Nephron progenitor cell (in vitro differentiated cells): ENCODE measurements around the gene KCNQ1.

ENCODE experiments used
- DNase-seq: peaks from one replicate; pipeline ENCODE4 v3.0.0; 2021
- H3K27ac Mint-ChIP-seq: 2 replicates; pipeline ENCODE4 v1.8.0; 2021; ENCODE audit warnings: mild to moderate bottlenecking, moderate library complexity, mixed read lengths
- H3K27me3 Mint-ChIP-seq: 2 replicates; pipeline ENCODE4 v1.8.0; 2021; ENCODE audit warnings: mild to moderate bottlenecking, low read depth, mixed read lengths; ENCODE audit not compliant: poor library complexity
- H3K36me3 Mint-ChIP-seq: 2 replicates; pipeline ENCODE4 v1.8.0; 2021; ENCODE audit warnings: low read depth, mixed read lengths
- H3K4me1 Mint-ChIP-seq: 2 replicates; pipeline ENCODE4 v1.8.0; 2021; ENCODE audit warnings: mixed read lengths
- H3K4me3 Mint-ChIP-seq: 2 replicates; pipeline ENCODE4 v1.8.0; 2021; ENCODE audit warnings: mild to moderate bottlenecking, moderate library complexity, mixed read lengths
- H3K9me3 Mint-ChIP-seq: 2 replicates; pipeline ENCODE4 v1.8.0; 2021; ENCODE audit warnings: mild to moderate bottlenecking, moderate library complexity, mixed read lengths
- CTCF ChIP-seq: fragments of 200-600 bp; sonication (generic); IDR thresholded peaks from 2 replicates; pipeline ENCODE4 v1.5.0; 2021; ENCODE audit warnings: antibody characterized with exemption

The KCNQ1 gene

GRCh38 chr11:2750101-2750681, 305.4 kb downstream of the KCNQ1 start:
- Mint-ChIP-seq H3K4me3 (no peak overlapping the region), H3K27me3 (peaks cover 18% of the 10 kb centered on the region), H3K4me1 (peaks cover 64% of the 10 kb centered on the region), H3K9me3 (peaks cover 16% of the 10 kb centered on the region), H3K36me3 (peaks cover 6% of the 10 kb centered on the region), H3K27ac (peak overlapping the region; percentile 83)
- no peak for DNase-seq
- no peak for TF ChIP-seq CTCF

GRCh38 chr11:2750682-2751522, 306.1 kb downstream of the KCNQ1 start:
- DNase-seq: no peak
- peaks cover 23% of the 10 kb centered on the region for H3K9me3 Mint-ChIP-seq
- H3K4me3 Mint-ChIP-seq: peak overlapping the region; percentile 33
- peaks cover 6% of the 10 kb centered on the region for H3K36me3 Mint-ChIP-seq
- H3K27me3 Mint-ChIP-seq: peaks cover 18% of the 10 kb centered on the region
- peaks cover 64% of the 10 kb centered on the region for H3K4me1 Mint-ChIP-seq
- no peak for TF ChIP-seq CTCF
- peak overlapping the region; percentile 83 for H3K27ac Mint-ChIP-seq

- TF ChIP-seq CTCF: no peak
- peaks cover 18% of the 10 kb centered on the region for H3K27me3 Mint-ChIP-seq
- no peak for DNase-seq
- H3K9me3 Mint-ChIP-seq: peaks cover 30% of the 10 kb centered on the region
- H3K4me1 Mint-ChIP-seq: peaks cover 59% of the 10 kb centered on the region
- H3K4me3 Mint-ChIP-seq: no peak overlapping the region
- peaks cover 6% of the 10 kb centered on the region for H3K36me3 Mint-ChIP-seq
- no peak overlapping the region for H3K27ac Mint-ChIP-seq
Measured at GRCh38 chr11:2751523-2752203, 306.9 kb downstream of the KCNQ1 start.

GRCh38 chr11:2752204-2752770, 307.5 kb downstream of the KCNQ1 start:
- Mint-ChIP-seq H3K27me3 (peaks cover 17% of the 10 kb centered on the region), H3K36me3 (peaks cover 6% of the 10 kb centered on the region), H3K27ac (no peak overlapping the region), H3K4me1 (peaks cover 56% of the 10 kb centered on the region), H3K4me3 (no peak overlapping the region), H3K9me3 (peaks cover 36% of the 10 kb centered on the region)
- TF ChIP-seq CTCF: no peak
- DNase-seq: no peak

GRCh38 chr11:2752923-2753322, 308.1 kb downstream of the KCNQ1 start:
- Mint-ChIP-seq H3K36me3 (peaks cover 6% of the 10 kb centered on the region), H3K9me3 (peaks cover 43% of the 10 kb centered on the region), H3K27me3 (peaks cover 13% of the 10 kb centered on the region), H3K4me3 (no peak overlapping the region), H3K27ac (no peak overlapping the region), H3K4me1 (peaks cover 51% of the 10 kb centered on the region)
- no peak for TF ChIP-seq CTCF
- no peak for DNase-seq
